Thyroid gland (tissue), 4 donors: ENCODE results near the gene LSAMP.

ENCODE experiments used
- POLR2A ChIP-seq, 2 donors: fragments of 450-650 bp; IDR thresholded peaks; one replicate each; pipeline ENCODE4 v1.6.1; 2017; ENCODE audit warnings: antibody characterized with exemption in 2 of 2, mild to moderate bottlenecking in 2 of 2, moderate library complexity in 1 of 2
- TF ChIP-seq, protein P1 (sequence below), 6 experiments: fragments of 200-600 bp in 3 of 6; fragments of 450-650 bp in 3 of 6; sonication (generic) in 3 of 6; IDR thresholded peaks; one replicate each; pipeline ENCODE4 v1.5.1; 2016 to 2019; ENCODE audit warnings: antibody characterized with exemption in 6 of 6, mild to moderate bottlenecking in 2 of 6, inconsistent platforms in 1 of 6, moderate library complexity in 1 of 6

DNA sequence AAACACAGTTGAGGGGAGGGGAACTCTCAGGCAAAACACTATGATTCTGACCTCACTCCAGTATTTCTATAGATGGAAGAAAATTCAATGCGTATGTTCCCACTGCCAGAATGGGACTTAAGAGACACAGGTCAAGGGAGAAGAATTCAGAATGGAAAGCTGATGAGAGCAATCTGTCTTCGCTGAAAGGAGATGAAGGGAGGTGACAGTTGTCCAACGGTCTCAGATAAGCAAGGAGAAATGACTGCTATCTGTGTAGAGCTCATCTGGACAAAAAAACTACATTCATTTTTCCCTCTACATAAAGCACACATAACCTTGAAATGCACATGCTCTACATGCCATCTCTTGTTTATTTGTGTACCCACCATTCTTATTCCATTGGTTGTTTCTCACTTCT lies 405.1 kb downstream of the LSAMP start:
- TF ChIP-seq, protein P1, sequence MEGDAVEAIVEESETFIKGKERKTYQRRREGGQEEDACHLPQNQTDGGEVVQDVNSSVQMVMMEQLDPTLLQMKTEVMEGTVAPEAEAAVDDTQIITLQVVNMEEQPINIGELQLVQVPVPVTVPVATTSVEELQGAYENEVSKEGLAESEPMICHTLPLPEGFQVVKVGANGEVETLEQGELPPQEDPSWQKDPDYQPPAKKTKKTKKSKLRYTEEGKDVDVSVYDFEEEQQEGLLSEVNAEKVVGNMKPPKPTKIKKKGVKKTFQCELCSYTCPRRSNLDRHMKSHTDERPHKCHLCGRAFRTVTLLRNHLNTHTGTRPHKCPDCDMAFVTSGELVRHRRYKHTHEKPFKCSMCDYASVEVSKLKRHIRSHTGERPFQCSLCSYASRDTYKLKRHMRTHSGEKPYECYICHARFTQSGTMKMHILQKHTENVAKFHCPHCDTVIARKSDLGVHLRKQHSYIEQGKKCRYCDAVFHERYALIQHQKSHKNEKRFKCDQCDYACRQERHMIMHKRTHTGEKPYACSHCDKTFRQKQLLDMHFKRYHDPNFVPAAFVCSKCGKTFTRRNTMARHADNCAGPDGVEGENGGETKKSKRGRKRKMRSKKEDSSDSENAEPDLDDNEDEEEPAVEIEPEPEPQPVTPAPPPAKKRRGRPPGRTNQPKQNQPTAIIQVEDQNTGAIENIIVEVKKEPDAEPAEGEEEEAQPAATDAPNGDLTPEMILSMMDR (IDR thresholded peaks at IDR 0.05): no peak
- no peak for TF ChIP-seq POLR2A (IDR thresholded peaks at IDR 0.05)
